Measurements from ENCODE around the gene ARPC5L.

Gene ARPC5L

DNA sequence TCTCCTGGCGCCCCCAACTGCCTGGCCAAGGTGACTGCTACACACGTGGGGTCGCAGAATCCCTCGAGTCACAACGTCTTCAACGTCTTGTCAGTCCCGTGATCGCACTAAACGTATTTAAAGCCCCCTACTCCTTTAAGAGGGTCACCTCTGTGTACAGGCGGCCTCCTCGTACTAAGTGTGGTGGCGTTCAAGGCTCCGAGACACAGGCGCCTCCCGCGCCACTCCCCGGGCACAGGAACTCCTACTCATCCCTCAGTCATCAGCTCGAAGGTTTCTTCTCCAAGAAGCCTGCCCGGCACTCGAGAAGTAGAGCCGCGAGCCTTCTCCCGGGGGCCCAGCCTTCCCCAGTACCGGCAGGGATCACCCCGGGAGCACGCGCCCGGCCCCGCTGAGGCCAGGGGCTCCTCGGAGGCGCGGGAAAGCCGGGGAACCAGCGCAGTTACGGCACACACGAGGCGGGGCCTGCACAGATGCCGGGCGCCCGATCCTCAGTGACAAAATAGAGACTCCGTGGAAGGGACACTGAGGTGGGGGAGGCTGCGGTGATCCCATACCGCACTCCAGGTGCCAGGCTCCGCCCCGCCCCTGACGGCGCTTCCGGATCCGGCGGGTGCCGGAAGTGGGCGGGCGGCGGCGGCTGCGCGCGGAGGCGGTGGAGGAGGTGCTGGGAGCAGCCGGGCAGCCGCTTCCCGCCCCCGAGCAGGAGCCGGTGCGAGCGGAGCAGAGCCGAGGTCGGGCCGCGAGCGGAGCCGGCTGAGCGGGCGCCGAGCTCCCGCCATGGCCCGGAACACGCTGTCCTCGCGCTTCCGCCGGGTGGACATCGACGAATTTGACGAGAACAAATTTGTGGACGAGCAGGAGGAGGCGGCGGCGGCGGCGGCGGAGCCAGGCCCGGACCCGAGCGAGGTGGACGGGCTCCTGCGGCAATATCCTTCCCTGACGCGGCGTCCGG, 6.9 kb downstream of the ARPC5L start:
- DNase-seq (ENCODE audit: low read depth), result peak; percentile 82

DNA sequence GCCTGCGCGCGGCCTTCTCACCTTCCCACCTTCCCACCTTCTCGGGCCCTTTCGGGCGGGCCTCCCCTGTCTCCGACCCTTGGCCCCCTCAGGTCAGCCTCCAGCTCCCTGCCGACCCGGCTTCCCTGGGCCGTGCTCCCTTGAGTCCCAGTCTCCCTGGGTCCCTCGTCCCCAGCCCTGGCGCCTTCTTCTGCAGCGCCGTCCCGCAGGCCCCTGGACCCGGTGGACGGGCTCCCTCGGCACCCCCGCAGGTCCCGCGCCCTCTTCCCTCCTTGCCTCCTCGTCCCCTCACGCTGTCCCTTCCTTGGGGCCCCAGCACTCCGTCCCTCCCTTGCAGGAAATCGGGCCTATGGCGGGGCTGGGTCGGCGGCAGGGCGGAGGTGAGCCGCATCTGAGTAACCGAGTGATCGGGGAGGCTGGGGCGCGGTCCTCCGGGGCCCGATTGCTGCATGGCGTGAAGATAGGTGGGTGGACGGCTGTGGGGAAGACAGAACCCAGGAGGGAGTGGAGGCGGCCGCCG, 7.6 kb downstream of the ARPC5L start:
- no peak for DNase-seq (ENCODE audit: low read depth)

DNA sequence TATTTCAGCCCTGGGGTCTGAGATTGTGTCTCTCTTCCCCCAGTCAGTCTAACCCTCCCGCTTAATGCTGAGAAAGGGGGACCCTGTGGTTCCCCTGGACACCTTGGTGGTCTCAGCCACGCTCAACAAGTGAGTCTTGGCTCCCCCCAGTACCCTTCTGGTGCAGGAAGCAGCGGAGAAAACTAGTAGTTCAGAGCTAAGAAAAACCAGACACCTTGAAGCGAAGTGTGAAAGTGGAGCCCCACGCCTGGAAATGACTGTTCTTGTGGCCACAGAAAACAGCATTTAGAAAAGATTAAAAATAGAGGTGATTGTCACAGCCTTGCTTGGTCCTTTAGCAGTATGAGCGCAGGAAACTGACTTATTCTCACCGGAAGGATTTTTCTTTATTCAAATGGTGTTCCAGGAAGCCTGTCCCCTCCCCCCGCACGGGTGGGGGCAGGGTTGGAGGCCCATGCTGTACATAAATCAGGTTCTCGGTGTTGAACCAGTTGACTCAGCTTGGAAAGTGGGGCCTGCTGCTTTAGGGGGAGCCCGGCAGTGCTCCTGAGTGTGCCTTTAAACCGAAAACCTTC, 8.1 kb downstream of the ARPC5L start:
- DNase-seq (ENCODE audit: low read depth), result peak; percentile 82

DNA sequence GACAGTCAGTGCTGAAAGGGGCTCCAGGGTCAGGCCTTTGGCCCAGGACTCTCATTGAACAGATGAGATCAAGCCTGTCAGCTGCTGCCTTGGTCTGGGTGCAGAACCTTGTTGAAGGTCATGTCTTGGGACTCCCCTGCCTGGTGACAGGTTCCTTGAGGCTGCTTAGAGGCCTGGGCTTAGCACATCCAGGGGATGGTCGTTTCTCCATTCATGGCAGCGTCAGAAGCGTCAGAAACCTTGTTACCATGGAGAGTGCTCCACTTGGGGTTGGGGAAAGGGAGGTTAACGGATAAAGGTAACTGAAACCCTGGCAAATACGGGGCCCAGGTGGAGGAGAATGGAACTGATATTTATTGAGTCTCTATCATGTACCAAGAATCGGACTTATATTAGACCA, 8.8 kb downstream of the ARPC5L start:
- DNase-seq (ENCODE audit: low read depth), result no peak

DNA sequence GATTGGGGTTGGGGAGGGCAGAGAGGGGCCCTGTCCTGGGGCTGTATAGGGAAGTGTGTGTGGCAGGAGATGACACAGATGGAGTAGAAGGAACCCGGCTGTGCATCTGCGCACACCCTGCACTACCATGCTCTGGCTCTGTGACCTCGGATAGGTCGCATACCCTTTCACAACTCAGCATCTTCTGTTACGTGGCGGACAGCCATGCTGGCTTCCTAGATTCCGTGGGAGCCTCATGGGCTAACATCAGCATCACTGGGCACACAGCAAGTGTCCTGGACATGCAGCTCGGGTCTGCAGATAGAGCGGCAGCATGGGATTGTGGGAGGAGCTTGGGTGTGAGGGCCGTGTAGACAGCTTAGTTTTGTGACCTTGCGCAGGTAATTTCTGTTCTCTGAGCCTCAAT, 9.2 kb downstream of the ARPC5L start:
- DNase-seq (ENCODE audit: low read depth), result no peak

DNA sequence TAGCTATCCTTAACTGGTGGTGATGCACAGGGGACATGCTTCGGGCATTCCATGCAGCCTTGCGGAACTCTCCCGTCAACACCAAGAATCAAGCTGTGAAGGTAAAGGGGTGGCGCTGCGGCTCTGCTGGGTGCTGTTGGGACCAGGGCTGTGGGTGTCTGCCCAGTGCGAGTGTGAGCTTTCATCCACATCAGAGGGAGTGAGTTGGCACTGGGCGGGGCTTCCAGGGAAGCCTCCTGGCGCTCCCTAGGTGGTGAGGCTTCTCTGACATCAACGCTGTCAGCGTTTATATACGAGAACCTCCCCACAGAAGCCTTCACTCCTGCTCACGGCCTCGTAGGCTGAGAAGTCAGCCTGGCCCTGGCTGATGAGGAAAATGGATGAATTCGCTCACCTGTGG, 11.7 kb downstream of the ARPC5L start:
- no peak for DNase-seq (ENCODE audit: low read depth)

DNA sequence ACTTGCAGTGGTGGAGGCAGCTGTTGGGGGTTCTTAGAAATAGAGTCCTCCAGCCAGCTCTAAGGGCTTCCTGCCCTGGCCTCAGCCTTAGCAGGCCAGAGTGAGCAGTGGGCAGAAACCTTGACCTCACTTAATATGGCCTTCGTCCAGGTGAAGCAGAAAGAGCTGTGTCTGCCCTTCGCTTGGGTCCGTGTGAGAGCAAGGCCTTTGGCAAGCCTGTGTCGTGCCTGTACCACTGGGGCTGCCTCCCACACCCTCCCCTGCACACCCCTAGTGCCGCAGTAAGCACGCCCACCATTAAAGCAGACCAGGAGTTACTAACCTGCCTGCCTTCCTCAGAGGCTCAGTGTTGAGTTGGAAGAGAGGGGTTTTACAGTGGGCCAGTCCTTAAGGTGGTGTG, 13.6 kb downstream of the ARPC5L start:
- DNase-seq (ENCODE audit: low read depth), result no peak

DNA sequence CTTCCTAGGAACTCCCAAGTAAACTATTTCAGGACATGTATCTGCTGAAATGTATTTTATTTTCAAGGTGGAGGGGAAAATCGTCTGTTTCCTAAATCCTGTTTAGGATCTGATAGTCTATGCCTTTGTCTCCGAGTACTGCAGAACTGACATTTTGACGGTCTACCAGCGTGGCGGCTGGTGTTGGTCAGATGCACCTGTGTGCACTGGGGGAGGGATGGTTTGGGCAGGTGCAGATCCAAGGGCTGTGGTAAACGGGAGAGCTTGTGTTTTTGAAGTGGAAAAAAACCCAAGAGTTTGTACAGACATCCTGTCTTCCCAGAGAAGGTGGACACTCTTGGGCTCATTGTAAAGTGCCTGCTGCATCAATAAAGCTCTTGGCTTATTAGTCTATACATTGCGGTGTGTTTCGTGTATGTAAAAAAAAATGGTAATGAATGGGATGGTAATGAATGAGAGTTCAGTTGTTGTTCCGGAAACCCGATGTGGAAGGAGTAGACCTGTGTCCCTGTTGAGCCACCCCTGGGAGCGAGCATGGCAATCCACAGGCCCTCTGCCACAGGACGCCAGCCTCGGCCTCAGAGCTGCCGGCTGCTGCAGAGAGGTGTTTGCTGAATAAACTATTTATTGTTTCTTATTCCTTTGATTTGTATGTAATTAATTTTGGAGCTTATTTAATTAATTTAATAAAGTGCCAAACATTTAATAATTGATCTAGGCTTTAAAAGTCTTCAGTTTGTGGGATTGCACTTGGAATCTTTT, 15.3 kb downstream of the ARPC5L start:
- no peak for DNase-seq (ENCODE audit: low read depth)

DNA sequence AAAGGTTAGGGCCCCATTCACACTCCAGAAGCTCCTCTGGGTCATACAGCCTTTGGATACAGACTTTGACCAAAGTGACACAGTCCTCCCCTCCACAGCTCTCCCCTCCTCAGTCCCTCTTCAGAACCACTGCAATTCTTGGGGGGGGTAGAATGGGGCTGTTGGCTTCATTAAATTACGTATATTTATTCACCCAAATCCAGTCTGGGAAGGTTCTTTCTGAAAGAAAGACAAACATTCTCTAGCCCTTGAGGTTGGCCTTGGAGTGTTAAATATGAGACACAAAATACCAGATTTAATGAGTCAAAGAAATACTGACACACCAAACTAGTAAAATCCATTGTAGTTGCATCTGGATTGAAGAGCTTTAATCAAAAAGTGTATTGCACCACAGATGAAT, 16.1 kb downstream of the ARPC5L start:
- no peak for DNase-seq (ENCODE audit: low read depth)

DNA sequence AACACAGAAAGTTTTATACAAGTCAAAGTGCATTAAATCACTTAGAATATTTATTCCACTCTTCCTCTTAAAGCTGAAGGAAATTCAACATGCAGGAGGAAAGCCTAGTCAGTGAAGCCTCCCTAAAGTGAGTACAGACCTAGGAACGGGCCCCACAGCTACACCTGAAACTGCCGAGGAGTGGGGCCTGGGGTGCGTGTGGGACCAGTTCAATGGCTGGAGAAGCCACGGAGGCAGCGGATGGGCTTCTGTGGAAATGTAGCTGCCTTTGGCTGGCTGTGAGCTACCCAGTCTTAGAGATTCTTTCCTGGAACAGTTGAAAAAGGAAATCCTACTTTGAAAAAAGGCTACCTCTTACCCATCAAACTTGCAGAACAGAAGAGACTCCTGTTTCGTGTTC, 16.6 kb downstream of the ARPC5L start:
- no peak for DNase-seq (ENCODE audit: low read depth)

DNA sequence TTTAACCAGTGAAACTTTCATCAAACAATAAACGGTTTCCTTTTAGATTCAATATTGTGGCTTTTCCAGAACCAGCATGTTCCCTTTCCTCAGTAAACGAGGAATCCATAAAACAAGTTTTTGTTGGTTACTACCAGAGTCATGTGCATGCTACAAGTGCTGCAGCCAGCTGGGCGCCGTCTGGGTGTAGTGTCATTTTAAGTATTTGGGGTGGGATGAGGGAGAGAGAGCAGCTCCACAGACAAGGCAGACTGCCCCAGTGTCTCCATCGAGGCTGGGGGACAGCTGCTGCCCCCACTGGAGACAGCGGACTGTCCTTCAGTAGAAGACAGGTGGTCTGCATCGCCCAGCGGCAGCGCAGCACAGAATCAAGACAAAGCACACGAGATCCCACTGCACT, 17.3 kb downstream of the ARPC5L start:
- no peak for DNase-seq (ENCODE audit: low read depth)

DNA sequence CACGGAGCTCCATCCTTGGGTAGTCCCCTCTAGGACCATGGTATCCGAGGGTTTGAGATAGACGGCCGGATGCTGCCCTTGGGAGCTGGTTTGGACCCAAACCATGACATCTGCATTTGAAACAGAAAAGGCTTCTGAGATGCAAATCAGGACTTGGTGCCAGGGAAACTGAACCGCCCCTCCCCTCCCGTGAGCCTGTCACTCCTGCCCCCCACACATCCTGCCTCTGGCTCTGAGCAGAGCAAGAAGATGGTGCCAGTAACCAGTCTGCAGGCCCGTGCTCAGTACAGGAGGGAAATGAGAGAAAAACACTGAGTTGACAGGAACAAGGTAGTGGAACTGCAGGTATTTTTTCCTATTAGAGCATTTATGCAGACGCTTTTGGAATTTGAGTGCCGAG, 18.6 kb downstream of the ARPC5L start:
- no peak for DNase-seq (ENCODE audit: low read depth)

DNA sequence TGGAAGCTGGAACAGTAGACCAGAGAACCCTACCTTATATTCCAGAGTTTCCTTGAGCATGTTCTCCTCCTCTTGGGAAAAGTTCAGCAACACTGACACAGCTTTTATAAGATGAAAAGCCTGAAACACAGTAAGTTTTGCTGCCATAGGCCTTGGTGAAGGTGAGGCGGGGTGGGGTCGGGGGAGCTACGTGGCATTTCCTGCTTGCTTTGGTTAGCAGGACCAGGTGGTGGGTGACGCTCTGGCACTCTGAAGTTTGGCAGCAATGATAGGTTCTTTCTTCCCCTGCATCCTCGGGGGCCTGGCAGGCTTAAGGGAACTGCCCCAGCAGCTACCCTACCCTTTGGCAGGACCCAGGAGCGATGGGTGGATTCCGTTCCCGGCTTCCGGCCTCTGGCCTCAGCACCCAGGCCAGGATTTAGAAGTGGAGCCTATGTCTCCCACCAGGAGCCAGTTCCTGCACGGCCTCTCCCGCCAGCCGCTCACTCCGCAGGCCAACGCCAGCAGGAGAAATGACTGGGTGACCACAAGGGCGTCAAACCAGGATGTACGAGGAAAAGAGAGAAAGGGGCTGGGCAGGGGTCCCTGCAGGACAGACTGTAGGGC, 19.3 kb downstream of the ARPC5L start:
- DNase-seq (ENCODE audit: low read depth), result no peak

DNA sequence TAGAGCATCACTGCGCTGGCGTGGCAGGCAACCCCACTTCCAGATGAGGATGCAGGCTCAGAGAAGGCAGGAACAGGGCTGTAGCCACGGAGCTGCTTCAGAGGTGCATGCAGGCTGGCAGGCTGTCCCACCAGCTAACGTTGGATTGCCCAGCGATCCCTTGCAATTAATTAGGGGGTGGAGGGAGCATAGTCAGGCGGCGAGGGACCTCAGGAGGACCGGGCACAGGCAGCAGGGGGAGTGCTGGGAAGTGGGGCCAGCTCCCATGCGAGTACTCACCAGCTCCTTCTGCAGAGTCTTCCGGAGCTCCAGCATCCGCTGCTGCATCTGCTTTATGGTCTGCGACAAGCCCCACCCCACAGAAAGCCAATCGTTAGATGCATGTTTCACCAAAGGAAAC, 20.3 kb downstream of the ARPC5L start:
- DNase-seq (ENCODE audit: low read depth), result no peak

DNA sequence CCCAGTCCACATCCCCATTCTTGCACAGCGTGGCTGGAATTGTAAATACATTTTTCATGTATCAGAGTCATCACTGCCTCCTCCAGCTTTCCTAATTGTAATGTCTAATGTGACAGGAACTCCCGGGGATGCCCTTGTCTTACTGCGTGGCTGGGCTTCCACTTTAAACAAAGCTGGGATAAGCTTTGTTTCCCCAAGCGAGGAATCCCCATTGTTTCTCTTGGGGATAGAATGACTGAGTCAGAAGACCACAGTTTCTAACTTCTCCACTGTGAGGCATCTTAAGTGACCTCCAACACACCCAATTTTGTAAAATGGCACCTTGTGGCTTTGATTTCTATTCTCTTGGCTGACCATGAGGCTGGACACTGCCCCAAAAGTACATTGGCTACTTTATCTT, 22.4 kb downstream of the ARPC5L start:
- no peak for DNase-seq (ENCODE audit: low read depth)

DNA sequence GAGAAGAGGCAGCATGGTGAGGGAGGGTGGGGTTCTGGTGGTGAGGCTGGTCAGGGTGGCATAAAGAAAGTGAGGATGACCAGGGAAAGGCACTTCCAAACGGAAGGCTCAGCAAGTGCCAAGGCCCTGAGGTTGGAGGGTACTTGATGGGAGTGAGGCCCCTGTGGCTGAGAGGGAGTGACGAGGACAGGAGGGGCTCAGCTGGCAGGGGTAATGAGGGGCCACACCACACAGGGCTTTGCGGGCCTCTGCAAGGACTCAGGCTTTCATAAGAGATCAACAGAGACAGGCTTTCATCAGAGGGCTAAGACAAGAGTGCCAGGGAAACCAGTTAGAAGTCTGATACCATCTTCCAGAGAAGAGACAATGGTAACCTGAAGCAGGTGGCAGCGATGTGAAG, 23.6 kb downstream of the ARPC5L start:
- DNase-seq (ENCODE audit: low read depth), result no peak

DNA sequence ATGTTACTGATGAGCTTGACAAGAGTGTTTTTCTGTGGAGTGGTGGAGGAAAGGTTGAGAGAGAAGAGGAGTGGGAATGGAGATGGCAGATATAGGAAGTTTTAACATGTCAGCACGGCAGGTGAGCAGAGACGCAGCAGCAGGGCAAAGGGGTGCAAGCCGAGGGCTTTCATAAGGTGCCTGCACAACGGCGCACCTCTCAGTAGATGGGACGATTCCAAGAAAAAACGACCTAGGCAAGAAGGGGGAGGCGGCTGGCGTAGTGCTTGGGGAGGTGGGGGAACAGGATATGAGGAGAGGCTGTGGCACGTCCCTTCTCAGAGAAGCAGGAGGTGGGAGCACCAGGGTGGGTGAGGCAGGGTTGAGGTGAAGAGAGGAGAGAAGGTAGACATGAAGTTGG, 24.5 kb downstream of the ARPC5L start:
- no peak for DNase-seq (ENCODE audit: low read depth)

DNA sequence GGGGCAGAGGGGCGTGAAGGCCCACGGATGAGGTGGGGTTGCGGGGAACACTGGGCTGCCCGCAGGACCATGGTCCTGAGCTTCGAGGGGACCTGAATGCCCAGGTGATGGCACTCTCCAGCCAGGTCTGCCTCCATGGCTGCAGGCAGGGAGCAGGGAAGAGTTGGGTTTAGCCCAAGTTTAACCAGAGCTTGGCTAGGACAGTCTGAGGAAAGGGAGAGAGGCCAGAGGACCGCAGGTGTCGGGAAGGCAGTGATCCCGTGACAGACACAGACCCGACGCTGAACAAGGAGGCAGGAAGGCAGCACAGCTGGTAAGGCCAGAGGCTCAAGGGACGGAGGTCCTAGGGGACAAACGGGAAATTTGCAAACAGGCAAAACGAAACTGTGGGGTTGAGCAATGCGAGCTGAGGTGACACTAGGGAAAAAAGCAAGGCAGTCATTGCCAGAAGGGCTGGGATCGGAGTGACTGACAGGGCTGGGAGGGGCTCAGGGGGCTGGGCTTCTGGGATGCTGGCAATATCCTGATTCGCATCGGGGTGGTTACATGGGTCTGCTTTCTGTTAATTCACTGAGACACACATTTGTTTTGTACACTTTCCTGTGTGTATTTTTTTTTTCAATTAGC, 25.0 kb downstream of the ARPC5L start:
- DNase-seq (ENCODE audit: low read depth), result no peak

DNA sequence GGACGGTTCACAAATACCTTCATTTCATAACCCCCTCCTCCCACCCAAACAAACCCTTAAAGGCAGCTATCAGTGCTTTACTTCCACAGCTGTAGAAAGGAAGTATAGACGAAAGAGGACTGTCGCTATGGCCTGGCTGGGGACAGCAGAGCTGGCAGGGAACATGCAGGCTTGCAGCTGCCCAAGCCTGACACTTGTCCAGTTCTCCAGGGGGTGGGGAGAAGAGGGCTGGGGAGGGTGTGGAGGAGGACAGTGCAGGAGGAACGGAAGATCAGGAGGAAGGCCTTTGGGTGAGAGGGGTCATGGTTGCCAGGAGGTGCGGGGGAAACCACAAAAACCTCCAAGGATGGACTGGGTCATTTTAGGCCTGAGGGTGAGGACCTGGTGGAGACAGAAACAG, 25.9 kb downstream of the ARPC5L start:
- no peak for DNase-seq (ENCODE audit: low read depth)

DNA sequence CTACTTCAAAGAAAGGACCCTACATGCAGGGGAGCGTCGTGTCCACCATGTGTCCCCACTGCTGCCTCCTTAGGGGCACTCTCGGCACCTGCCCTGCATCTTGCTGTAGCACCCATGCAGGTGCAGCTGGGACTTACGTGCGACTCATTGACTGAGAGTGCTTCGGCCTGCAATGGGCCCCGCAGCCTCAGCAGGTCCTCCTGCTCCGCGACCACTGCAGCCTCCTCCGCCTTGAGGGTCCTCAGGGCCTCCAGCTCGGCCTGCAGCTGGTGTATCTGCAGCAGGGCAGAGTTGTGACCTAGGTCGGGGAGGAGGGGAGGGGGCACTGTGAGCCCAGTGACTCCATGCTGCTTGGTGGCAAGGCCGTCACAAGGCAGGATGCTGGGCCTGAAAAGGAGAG, 27.1 kb downstream of the ARPC5L start:
- DNase-seq (ENCODE audit: low read depth), result no peak

DNA sequence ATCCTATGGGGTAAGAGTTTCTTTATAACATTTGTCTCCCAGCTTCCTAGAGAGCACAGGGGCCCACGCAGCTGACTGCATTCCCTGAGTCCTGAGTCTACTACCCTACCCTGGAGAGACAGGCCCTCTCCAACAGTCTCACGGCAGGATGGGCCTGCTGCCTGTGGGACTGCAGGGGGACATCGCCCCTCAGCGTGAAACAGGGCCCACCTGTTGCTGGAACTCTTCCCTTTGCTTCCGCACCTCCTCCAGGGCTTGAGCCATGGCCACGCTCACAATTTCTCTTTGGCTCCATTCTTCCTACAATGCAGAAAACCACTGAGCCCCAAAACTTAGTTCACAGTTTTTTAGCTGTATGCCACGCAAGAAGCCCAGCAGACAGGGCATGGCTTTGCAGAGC, 28.2 kb downstream of the ARPC5L start:
- no peak for DNase-seq (ENCODE audit: low read depth)
